Keratinocyte (primary cell): Measurements from ENCODE around the gene ARHGEF37. TPM values are rescaled to one million over a fixed set of nuclear protein-coding genes. Genes with fewer than 3 reads are reported as not detected.

ENCODE experiments used
- DNase-seq: peaks from one replicate; pipeline ENCODE4 v3.0.0-alpha.2; 2011; ENCODE audit warnings: low read depth, missing footprints, low spot score
- FAIRE-seq: peaks from 2 replicates; lab custom pipeline; 2011; peaks lifted over from hg19 to GRCh38; lab: Jason Lieb, UNC
- H2AFZ ChIP-seq: 2 replicates; pipeline ENCODE4 v1.6.0; 2012; ENCODE audit warnings: low read length, control low read depth, inconsistent platforms; ENCODE audit not compliant: control insufficient read depth
- H3K27ac ChIP-seq: 2 replicates; pipeline ENCODE4 v1.5.1; 2011; ENCODE audit warnings: low read length; ENCODE audit not compliant: control insufficient read depth, insufficient read depth
- H3K27me3 ChIP-seq: 3 replicates; pipeline ENCODE4 v1.6.0; 2011; ENCODE audit warnings: low read length; ENCODE audit not compliant: control insufficient read depth, insufficient read depth; ENCODE audit errors: extremely low read depth
- H3K36me3 ChIP-seq, 2 experiments: 2 replicates in 1 of 2; 3 replicates in 1 of 2; pipeline ENCODE4 v1.5.1; 2011; ENCODE audit warnings: low read length in 2 of 2, mild to moderate bottlenecking in 1 of 2; ENCODE audit not compliant: control insufficient read depth in 2 of 2, insufficient read depth in 2 of 2; ENCODE audit errors: extremely low read depth in 1 of 2
- H3K4me1 ChIP-seq: 3 replicates; pipeline ENCODE4 v1.5.1; 2011; ENCODE audit warnings: low read length; ENCODE audit not compliant: control insufficient read depth, insufficient read depth; ENCODE audit errors: extremely low read depth
- H3K4me2 ChIP-seq: 3 replicates; pipeline ENCODE4 v1.6.0; 2011; ENCODE audit warnings: low read depth, low read length; ENCODE audit not compliant: control insufficient read depth, insufficient read depth; ENCODE audit errors: extremely low read depth
- H3K4me3 ChIP-seq, 3 experiments: fragments of 200-600 bp in 1 of 3; sonication (generic) in 1 of 3; 2 replicates in 2 of 3; 3 replicates in 1 of 3; pipeline ENCODE4 v1.5.1; 2011 to 2016; ENCODE audit warnings: low read length in 3 of 3, mild to moderate bottlenecking in 3 of 3, control low read depth in 2 of 3, inconsistent platforms in 1 of 3, low read depth in 1 of 3, mixed read lengths in 1 of 3, mixed run types in 1 of 3, moderate library complexity in 1 of 3; ENCODE audit not compliant: control insufficient read depth in 2 of 3, insufficient read depth in 2 of 3; ENCODE audit errors: extremely low read depth in 1 of 3
- H3K79me2 ChIP-seq: 2 replicates; pipeline ENCODE4 v1.6.0; 2012; ENCODE audit warnings: low read length; ENCODE audit not compliant: control insufficient read depth, insufficient read depth
- H3K9ac ChIP-seq: 3 replicates; pipeline ENCODE4 v1.6.0; 2011; ENCODE audit warnings: low read length; ENCODE audit not compliant: control insufficient read depth, insufficient read depth; ENCODE audit errors: extremely low read depth
- H3K9me1 ChIP-seq: 3 replicates; pipeline ENCODE4 v1.6.0; 2011; ENCODE audit warnings: low read length; ENCODE audit not compliant: control insufficient read depth, insufficient read depth; ENCODE audit errors: extremely low read depth
- H3K9me3 ChIP-seq: 2 replicates; pipeline ENCODE4 v1.5.1; 2012; ENCODE audit warnings: low read depth, low read length; ENCODE audit not compliant: control insufficient read depth
- H4K20me1 ChIP-seq: 3 replicates; pipeline ENCODE4 v1.6.0; 2011; ENCODE audit warnings: low read length; ENCODE audit not compliant: control insufficient read depth, insufficient read depth; ENCODE audit errors: extremely low read depth
- CTCF ChIP-seq, 3 experiments: IDR thresholded peaks in 1 of 3; conservative IDR thresholded peaks in 1 of 3; optimal IDR thresholded peaks in 1 of 3; 2 replicates in 2 of 3; 3 replicates in 1 of 3; pipeline versions ENCODE3 to v1.5.1; 2011; ENCODE audit warnings: low read length in 3 of 3, mild to moderate bottlenecking in 3 of 3, moderate library complexity in 2 of 3, control low read depth in 1 of 3, inconsistent platforms in 1 of 3; ENCODE audit not compliant: insufficient read depth in 2 of 3; ENCODE audit errors: extremely low read depth in 1 of 3
- EZH2 ChIP-seq: IDR thresholded peaks from one replicate; pipeline ENCODE4 v1.6.1; 2012; ENCODE audit warnings: inconsistent platforms, mild to moderate bottlenecking, low read length, moderate library complexity
- dilution Hi-C: fragments of 300-500 bp; cut with MboI; formaldehyde crosslinking; loops from one replicate; pipeline ENCODE4 v1.7.0; 2020; ENCODE audit warnings: low sequenced_read_pairs; ENCODE audit not compliant: extremely low pct_ligation_motif_present
- polyA plus RNA-seq, 5 experiments: library from polyadenylated mRNA; depleted of rRNA in 3 of 5; stranded (reverse) in 3 of 5; stranded (forward) in 1 of 5; unstranded in 1 of 5; fragments of >200 nt; gene quantifications; 1 replicate in 1 of 5; 2 replicates in 3 of 5; 3 replicates in 1 of 5; pipeline versions ENCODE4 v1.2.1 to v1.2.3, GENCODE V29; 2011 to 2012; ENCODE audit warnings: missing spikeins in 2 of 5, low read depth in 1 of 5, low replicate concordance in 1 of 5

The ARHGEF37 gene
- polyA plus RNA-seq, 1 donor (not counting 4 experiments of a cell fraction or from before 2014, with no cell fraction given): 8.7 TPM

DNA sequence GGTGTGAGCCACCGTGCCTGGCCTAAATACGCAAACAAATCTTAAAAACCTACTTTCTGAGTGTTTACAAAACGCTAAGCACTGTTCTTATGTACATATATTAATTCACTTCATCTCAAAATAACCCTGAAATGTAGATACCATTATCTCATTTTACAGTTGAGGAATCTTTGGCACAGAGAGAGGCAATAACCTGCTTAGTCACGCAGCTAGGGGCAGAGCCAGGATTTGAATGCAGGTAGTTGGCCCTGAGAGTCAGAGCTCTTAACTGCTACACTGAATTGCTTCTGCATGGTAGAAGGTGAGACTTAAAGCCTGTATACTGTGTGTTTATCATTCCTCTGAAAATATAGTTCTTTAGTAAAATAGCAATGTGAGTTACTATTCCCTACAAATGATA, 21.9 kb downstream of the ARHGEF37 start:
- FAIRE-seq (no peak), DNase-seq (no peak)
- no peak for TF ChIP-seq EZH2
- TF ChIP-seq CTCF (optimal IDR thresholded peaks at IDR 0.05 in 1 of 3, IDR thresholded peaks at IDR 0.05 in 1 of 3, conservative IDR thresholded peaks at IDR 0.05 in 1 of 3; ENCODE audit: extremely low read depth in 1 of 3, insufficient read depth in 2 of 3, low read length in 3 of 3): no peak
- H3K36me3 ChIP-seq: peaks cover 0 to 8% of the 10 kb centered on the region in 2 experiments
- peak overlapping the region; percentile 4 for H3K27ac ChIP-seq
- H4K20me1 ChIP-seq: no peaks in the 10 kb centered on the region
- H2AFZ ChIP-seq: no peak overlapping the region
- H3K9ac ChIP-seq: no peak overlapping the region
- H3K27me3 ChIP-seq: no peaks in the 10 kb centered on the region
- peaks cover 30% of the 10 kb centered on the region for H3K4me1 ChIP-seq
- no peaks in the 10 kb centered on the region for H3K9me1 ChIP-seq
- no peaks in the 10 kb centered on the region for H3K9me3 ChIP-seq
- dilution Hi-C loops: no loop called here
- no peak overlapping the region for H3K4me2 ChIP-seq
- no peaks in the 10 kb centered on the region for H3K79me2 ChIP-seq
- H3K4me3 ChIP-seq: no peak overlapping the region

DNA sequence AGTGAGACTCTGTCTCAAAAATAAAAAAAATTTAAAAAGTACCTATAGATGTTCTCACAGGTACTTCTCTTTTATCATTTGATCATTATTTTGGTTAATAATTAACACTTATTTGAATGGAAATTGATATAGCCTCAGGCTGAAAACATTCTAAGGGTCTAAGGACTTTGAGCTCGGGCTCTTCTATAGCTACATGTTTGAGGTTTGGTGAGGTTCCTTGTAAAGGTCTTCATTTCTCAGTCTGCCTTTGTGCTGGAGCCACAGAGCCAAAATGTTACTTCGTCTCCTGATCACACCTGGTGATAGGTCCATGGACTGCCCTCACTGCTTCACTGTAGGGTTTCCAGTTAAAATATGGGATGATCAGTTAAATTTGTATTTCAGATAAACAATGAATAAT, 22.6 kb downstream of the ARHGEF37 start:
- DNase-seq (no peak), FAIRE-seq (no peak)
- H4K20me1 ChIP-seq: no peaks in the 10 kb centered on the region
- no peak overlapping the region for H2AFZ ChIP-seq
- no peak overlapping the region for H3K9ac ChIP-seq
- no peaks in the 10 kb centered on the region for H3K9me3 ChIP-seq
- no peaks in the 10 kb centered on the region for H3K9me1 ChIP-seq
- peaks cover 35% of the 10 kb centered on the region for H3K4me1 ChIP-seq
- no peak for TF ChIP-seq EZH2
- no peak for TF ChIP-seq CTCF (optimal IDR thresholded peaks at IDR 0.05 in 1 of 3, IDR thresholded peaks at IDR 0.05 in 1 of 3, conservative IDR thresholded peaks at IDR 0.05 in 1 of 3; ENCODE audit: extremely low read depth in 1 of 3, insufficient read depth in 2 of 3, low read length in 3 of 3)
- no peak overlapping the region for H3K4me2 ChIP-seq
- no peak overlapping the region for H3K4me3 ChIP-seq
- dilution Hi-C loops: no loop called here
- H3K36me3 ChIP-seq: peaks cover 0 to 6% of the 10 kb centered on the region in 2 experiments
- H3K27me3 ChIP-seq: no peaks in the 10 kb centered on the region
- peak overlapping the region; percentile 63 for H3K27ac ChIP-seq
- H3K79me2 ChIP-seq: no peaks in the 10 kb centered on the region
